Measurements from ENCODE around the gene COLEC11. TPM values are rescaled to one million over a fixed set of nuclear protein-coding genes. Genes with fewer than 3 reads are reported as not detected.

The COLEC11 gene
- total RNA-seq, 1 experiment from 2014 or later = 0.77 TPM

GRCh38 chr2:3648652-3649177 is 53.8 kb downstream of the COLEC11 start:
- intact Hi-C loops (cut with micrococcal nuclease; ENCODE audit: unreplicated experiment) = no loop called here
- DNase-seq (ENCODE audit: low spot score) = no peak
- Histone ChIP-seq H3K36me3 (ENCODE audit: insufficient read depth, low read length, poor library complexity, severe bottlenecking) (no peaks in the 10 kb centered on the region), H3K4me1 (ENCODE audit: insufficient read depth, low read length, poor library complexity, severe bottlenecking) (peaks cover 4% of the 10 kb centered on the region), H3K27ac (ENCODE audit: low read depth, low read length, poor library complexity, severe bottlenecking) (no peak overlapping the region), H3K4me3 (ENCODE audit: low read depth, low read length, poor library complexity, severe bottlenecking) (no peak overlapping the region), H3K9me3 (ENCODE audit: low read depth, low read length, poor library complexity, severe bottlenecking) (no peaks in the 10 kb centered on the region), H3K27me3 (replicated peaks; ENCODE audit: insufficient read depth, low read depth, low read length, poor library complexity) (no peaks in the 10 kb centered on the region)
- no TSS peak for BruUV-seq (replicated peaks)
- no peak for TF ChIP-seq EZH2 (IDR thresholded peaks at IDR 0.05; ENCODE audit: borderline replicate concordance, low read depth, low read length, poor library complexity, severe bottlenecking)
- TF ChIP-seq CTCF (conservative IDR thresholded peaks at IDR 0.05; ENCODE audit: low read depth, low read length) = no peak
- ChIA-PET CTCF (no interaction called here), POLR2A (ENCODE audit: low non-redundant PET) (no interaction called here)

DNA sequence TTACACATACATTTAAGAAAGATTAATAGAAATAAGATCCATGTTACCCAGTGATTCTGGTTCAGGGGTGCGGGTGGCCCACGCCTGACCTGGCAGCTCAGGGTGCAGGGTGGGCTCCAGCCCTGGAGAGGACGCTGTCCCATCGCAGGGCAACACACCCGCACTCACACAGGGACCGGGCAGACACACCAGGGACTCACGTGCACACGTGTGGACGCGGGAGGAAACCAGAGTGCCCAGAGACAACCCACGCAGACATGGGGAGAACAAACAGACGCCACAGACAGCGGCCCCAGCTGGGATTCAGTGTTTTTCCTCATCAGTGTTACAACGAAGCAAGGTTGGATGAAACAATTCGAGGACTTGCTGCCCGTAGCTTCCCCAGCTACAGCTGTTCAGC is 54.7 kb downstream of the COLEC11 start:
- H3K4me1 ChIP-seq (ENCODE audit: insufficient read depth, low read length, poor library complexity, severe bottlenecking) = peaks cover 4% of the 10 kb centered on the region
- H3K36me3 ChIP-seq (ENCODE audit: insufficient read depth, low read length, poor library complexity, severe bottlenecking) = no peaks in the 10 kb centered on the region
- POLR2A ChIA-PET (ENCODE audit: low non-redundant PET) = no interaction called here
- no TSS peak for BruUV-seq (replicated peaks)
- no peaks in the 10 kb centered on the region for H3K27me3 ChIP-seq (replicated peaks; ENCODE audit: insufficient read depth, low read depth, low read length, poor library complexity)
- no peak overlapping the region for H3K4me3 ChIP-seq (ENCODE audit: low read depth, low read length, poor library complexity, severe bottlenecking)
- CTCF ChIA-PET = no interaction called here
- no peaks in the 10 kb centered on the region for H3K9me3 ChIP-seq (ENCODE audit: low read depth, low read length, poor library complexity, severe bottlenecking)
- DNase-seq (ENCODE audit: low spot score) = no peak
- intact Hi-C loops (cut with micrococcal nuclease; ENCODE audit: unreplicated experiment) = no loop called here
- TF ChIP-seq CTCF (conservative IDR thresholded peaks at IDR 0.05; ENCODE audit: low read depth, low read length) (no peak), EZH2 (IDR thresholded peaks at IDR 0.05; ENCODE audit: borderline replicate concordance, low read depth, low read length, poor library complexity, severe bottlenecking) (no peak)
- H3K27ac ChIP-seq (ENCODE audit: low read depth, low read length, poor library complexity, severe bottlenecking) = no peak overlapping the region

DNA sequence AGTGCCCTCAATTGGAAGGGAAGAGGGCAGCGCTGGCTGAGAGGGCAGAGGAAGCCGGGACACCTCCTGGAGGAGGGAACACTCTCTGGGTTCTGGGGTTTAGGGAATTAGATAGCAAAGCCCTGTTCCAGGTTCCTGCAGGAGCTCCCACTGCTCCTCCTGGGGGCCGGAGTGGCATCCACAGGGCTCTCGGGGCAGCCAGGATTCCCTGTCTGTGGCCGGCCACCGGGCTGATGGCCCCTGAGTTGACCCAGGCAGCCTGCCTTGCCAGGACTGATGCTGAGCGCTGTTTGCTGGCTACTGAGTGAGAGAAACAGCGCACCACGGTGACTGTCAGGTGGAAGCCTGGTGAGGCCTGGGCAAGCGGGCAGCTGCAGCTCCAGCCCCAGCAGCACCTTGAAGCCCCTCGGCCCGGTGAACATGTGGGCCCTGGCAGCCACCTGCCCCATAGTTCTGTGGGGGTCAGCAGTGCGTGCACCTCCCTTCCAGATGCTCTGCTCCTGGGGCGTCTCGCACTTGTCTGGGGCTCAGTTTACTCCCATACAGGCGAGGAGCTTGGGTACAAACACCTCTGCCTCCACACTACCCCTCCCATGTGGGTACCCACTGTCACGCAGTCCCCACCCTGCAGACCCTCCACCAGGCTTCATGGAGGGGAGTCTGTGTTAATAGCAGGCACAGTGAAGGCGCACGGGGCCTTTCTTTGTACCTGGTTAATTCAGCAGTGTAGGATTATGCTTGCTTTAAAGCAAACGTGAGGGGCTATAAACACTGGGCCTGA is 55.4 kb downstream of the COLEC11 start:
- H3K4me3 ChIP-seq (ENCODE audit: low read depth, low read length, poor library complexity, severe bottlenecking) = no peak overlapping the region
- ChIA-PET POLR2A (ENCODE audit: low non-redundant PET) (no interaction called here), CTCF (interaction anchor here (0.8 kb wide), 1 partner anchor 1443 kb away, joined by 4 read pairs; no protein-coding TSS in a partner anchor)
- no peak for DNase-seq (ENCODE audit: low spot score)
- no peak overlapping the region for H3K27ac ChIP-seq (ENCODE audit: low read depth, low read length, poor library complexity, severe bottlenecking)
- intact Hi-C loops (cut with micrococcal nuclease; ENCODE audit: unreplicated experiment) = loop anchor here (2.0 to 5.0 kb wide), 3 partner anchors 114 to 1528 kb away; no protein-coding TSS in a partner anchor
- H3K9me3 ChIP-seq (ENCODE audit: low read depth, low read length, poor library complexity, severe bottlenecking) = no peaks in the 10 kb centered on the region
- peaks cover 4% of the 10 kb centered on the region for H3K4me1 ChIP-seq (ENCODE audit: insufficient read depth, low read length, poor library complexity, severe bottlenecking)
- H3K36me3 ChIP-seq (ENCODE audit: insufficient read depth, low read length, poor library complexity, severe bottlenecking) = no peaks in the 10 kb centered on the region
- H3K27me3 ChIP-seq (replicated peaks; ENCODE audit: insufficient read depth, low read depth, low read length, poor library complexity) = no peaks in the 10 kb centered on the region
- no peak for TF ChIP-seq CTCF (conservative IDR thresholded peaks at IDR 0.05; ENCODE audit: low read depth, low read length)
- TF ChIP-seq EZH2 (IDR thresholded peaks at IDR 0.05; ENCODE audit: borderline replicate concordance, low read depth, low read length, poor library complexity, severe bottlenecking) = no peak
- no TSS peak for BruUV-seq (replicated peaks)

All from A673 (cell line).